K562 (cell line): Measurements from ENCODE around the gene LGALS8. TPM values are rescaled to one million over a fixed set of nuclear protein-coding genes. Genes with fewer than 3 reads are reported as not detected.

Experiments
- CUX1 ChIP-seq: fragments of 200-800 bp; sonication (Bioruptor generic); IDR thresholded peaks from 2 replicates; pipeline ENCODE4 v1.6.1; 2016; ENCODE audit warnings: missing genetic modification characterization, missing compliant biosample characterization
- DPF2 ChIP-seq: fragments of 450-650 bp; IDR thresholded peaks from 2 replicates; pipeline ENCODE4 v1.6.1; 2016
- FOXA1 ChIP-seq: fragments of 450-650 bp; IDR thresholded peaks from 2 replicates; pipeline ENCODE4 v1.6.1; 2016; ENCODE audit warnings: mild to moderate bottlenecking, borderline replicate concordance
- GTF2A2 ChIP-seq: IDR thresholded peaks from 2 replicates; pipeline ENCODE4 v1.6.1; 2016; ENCODE audit warnings: mild to moderate bottlenecking, missing genetic modification characterization, missing compliant biosample characterization
- HDGF ChIP-seq: fragments of 450-650 bp; IDR thresholded peaks from 2 replicates; pipeline ENCODE4 v1.6.1; 2016
- HMGN3 ChIP-seq: IDR thresholded peaks from 2 replicates; pipeline ENCODE4 v1.6.1; 2011; ENCODE audit warnings: borderline replicate concordance, low read depth, mild to moderate bottlenecking, mixed read lengths, low read length; ENCODE audit not compliant: insufficient read length; ENCODE audit errors: extremely low read depth
- RAD21 ChIP-seq, 2 experiments: fragments of 250-450 bp in 1 of 2; fragments of 450-650 bp in 1 of 2; sonication (Bioruptor Pico) in 1 of 2; formaldehyde crosslinking in 1 of 2; IDR thresholded peaks in 1 of 2; conservative IDR thresholded peaks in 1 of 2; 2 replicates each; pipeline versions ENCODE4 v1.4.0 to v1.8.0; 2020 to 2022; ENCODE audit warnings: mild to moderate bottlenecking in 2 of 2, moderate library complexity in 1 of 2
- RREB1 ChIP-seq: fragments of 250-450 bp; sonication (Bioruptor Pico); IDR thresholded peaks from 2 replicates; pipeline ENCODE4 v1.4.0; 2020
- SMARCC2 ChIP-seq: fragments of 450-650 bp; IDR thresholded peaks from 2 replicates; pipeline ENCODE4 v1.6.1; 2017; ENCODE audit warnings: antibody characterized with exemption, moderate library complexity, mild to moderate bottlenecking, low read depth
- ZNF140 ChIP-seq: fragments of 250-450 bp; sonication (Bioruptor Pico); IDR thresholded peaks from 2 replicates; pipeline ENCODE4 v1.8.0; 2021; ENCODE audit warnings: moderate library complexity, mild to moderate bottlenecking, inconsistent platforms
- ZNF316 ChIP-seq: fragments of 450-650 bp; IDR thresholded peaks from 2 replicates; pipeline ENCODE4 v1.6.1; 2016
- polyA plus RNA-seq, 8 experiments: library from polyadenylated mRNA; depleted of rRNA in 4 of 8; stranded (reverse) in 5 of 8; unstranded in 3 of 8; fragments of >200 nt; fragmentation: Nextera tagmentation in 2 of 8; fragmentation: Illumina TruSeq in 1 of 8; extraction: Ambion mirVana in 2 of 8; extraction: Trizol in 1 of 8; gene quantifications; 2 replicates each; pipeline versions ENCODE4 v1.2.1 to v1.2.3, GENCODE V29; 2011 to 2014; ENCODE audit warnings: inconsistent platforms in 1 of 8, missing spikeins in 1 of 8
- total RNA-seq, 7 experiments: library from RNA; depleted of rRNA in 6 of 7; stranded (reverse); fragments of >200 nt in 6 of 7; fragmentation: Illumina TruSeq in 2 of 7; extraction: Trizol in 2 of 7; gene quantifications; 2 replicates each; pipeline versions ENCODE4 v1.2.1 to v1.2.3, GENCODE V29; 2011 to 2021; ENCODE audit warnings: low replicate concordance in 1 of 7
- TF ChIP-seq, protein P1 (sequence below), 2 experiments: fragments of 450-650 bp in 1 of 2; IDR thresholded peaks; 2 replicates each; pipeline ENCODE4 v1.6.1; 2011 to 2017; ENCODE audit warnings: low read depth in 2 of 2, antibody characterized with exemption in 1 of 2, borderline replicate concordance in 1 of 2, low read length in 1 of 2, mild to moderate bottlenecking in 1 of 2, mixed read lengths in 1 of 2; ENCODE audit not compliant: control insufficient read depth in 1 of 2

LGALS8 gene
- total and polyA plus RNA-seq, 9 of the 15 experiments (the other 6 are each of a cell fraction or from before 2014, with no cell fraction given), result 57.4 to 87.7 (median 70.3) TPM

DNA sequence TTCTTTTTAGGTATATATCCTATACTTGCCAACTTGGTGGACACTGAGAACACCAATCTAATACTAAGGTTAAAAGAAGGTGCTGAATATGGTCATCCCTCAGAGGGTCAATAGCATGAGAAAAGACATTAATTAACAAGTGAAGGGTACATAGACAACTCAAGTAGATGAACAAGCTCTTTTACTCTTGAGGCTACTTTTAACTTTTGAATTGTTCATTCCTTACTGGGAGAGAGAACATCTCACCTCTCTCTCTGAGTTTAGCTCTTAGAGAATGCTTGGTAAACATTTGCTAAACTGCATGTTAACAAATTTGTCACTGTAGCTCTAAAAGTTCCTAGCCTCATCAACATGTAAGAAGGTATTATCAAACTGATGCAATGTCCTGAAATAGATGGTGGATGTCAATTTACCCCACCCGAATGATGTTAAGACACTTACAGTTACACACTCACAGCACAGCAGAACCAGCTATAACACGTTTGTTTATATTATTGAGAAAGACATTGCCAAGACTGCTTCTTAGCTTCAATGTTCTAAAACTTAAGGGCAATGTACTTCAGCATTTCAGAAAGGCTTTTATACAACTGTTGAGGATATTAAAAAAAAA, 44.6 kb downstream of the LGALS8 start (continued):
- no peak for TF ChIP-seq FOXA1
- TF ChIP-seq GTF2A2, result peak; percentile 7; the same call in 1 of the 2 replicates
- no peak for TF ChIP-seq ZNF316
- TF ChIP-seq DPF2, result no peak
- TF ChIP-seq CUX1 (CRISPR knock-in tag), result no peak
- TF ChIP-seq ZNF140 (CRISPR knock-in tag), result no peak
- no peak for TF ChIP-seq HMGN3
- TF ChIP-seq, protein P1, sequence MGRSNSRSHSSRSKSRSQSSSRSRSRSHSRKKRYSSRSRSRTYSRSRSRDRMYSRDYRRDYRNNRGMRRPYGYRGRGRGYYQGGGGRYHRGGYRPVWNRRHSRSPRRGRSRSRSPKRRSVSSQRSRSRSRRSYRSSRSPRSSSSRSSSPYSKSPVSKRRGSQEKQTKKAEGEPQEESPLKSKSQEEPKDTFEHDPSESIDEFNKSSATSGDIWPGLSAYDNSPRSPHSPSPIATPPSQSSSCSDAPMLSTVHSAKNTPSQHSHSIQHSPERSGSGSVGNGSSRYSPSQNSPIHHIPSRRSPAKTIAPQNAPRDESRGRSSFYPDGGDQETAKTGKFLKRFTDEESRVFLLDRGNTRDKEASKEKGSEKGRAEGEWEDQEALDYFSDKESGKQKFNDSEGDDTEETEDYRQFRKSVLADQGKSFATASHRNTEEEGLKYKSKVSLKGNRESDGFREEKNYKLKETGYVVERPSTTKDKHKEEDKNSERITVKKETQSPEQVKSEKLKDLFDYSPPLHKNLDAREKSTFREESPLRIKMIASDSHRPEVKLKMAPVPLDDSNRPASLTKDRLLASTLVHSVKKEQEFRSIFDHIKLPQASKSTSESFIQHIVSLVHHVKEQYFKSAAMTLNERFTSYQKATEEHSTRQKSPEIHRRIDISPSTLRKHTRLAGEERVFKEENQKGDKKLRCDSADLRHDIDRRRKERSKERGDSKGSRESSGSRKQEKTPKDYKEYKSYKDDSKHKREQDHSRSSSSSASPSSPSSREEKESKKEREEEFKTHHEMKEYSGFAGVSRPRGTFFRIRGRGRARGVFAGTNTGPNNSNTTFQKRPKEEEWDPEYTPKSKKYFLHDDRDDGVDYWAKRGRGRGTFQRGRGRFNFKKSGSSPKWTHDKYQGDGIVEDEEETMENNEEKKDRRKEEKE (IDR thresholded peaks at IDR 0.05; ENCODE audit: borderline replicate concordance in 1 of 2, control insufficient read depth in 1 of 2, low read depth in 2 of 2, low read length in 1 of 2), result no peak
- no peak for TF ChIP-seq HDGF
- no peak for TF ChIP-seq RREB1 (CRISPR knock-in tag)
- no peak for TF ChIP-seq SMARCC2
- TF ChIP-seq RAD21 (CRISPR knock-in tag; conservative IDR thresholded peaks at IDR 0.05 in 1 of 2, IDR thresholded peaks at IDR 0.05 in 1 of 2), result peak; percentile 2 to 27; a peak in 3 of 4 replicates
